Mesothelial cell of epicardium (in vitro differentiated cells): ENCODE measurements around the gene ITGA8. TPM values are rescaled to one million over a fixed set of nuclear protein-coding genes. Genes with fewer than 3 reads are reported as not detected.

Source experiments
- DNase-seq, 2 experiments: peaks; one replicate each; pipeline ENCODE4 v3.0.0; 2021; ENCODE audit warnings: low spot score in 2 of 2; ENCODE audit not compliant: unreplicated experiment in 2 of 2
- H3K27ac Mint-ChIP-seq: 2 replicates; pipeline ENCODE4 v1.8.0; 2021; ENCODE audit warnings: mixed read lengths
- H3K27me3 Mint-ChIP-seq: 2 replicates; pipeline ENCODE4 v1.8.0; 2021; ENCODE audit warnings: low read depth, mixed read lengths
- H3K36me3 Mint-ChIP-seq: 2 replicates; pipeline ENCODE4 v1.8.0; 2021; ENCODE audit warnings: mixed read lengths
- H3K4me1 Mint-ChIP-seq: 2 replicates; pipeline ENCODE4 v1.8.0; 2021; ENCODE audit warnings: mixed read lengths
- H3K4me3 Mint-ChIP-seq: 2 replicates; pipeline ENCODE4 v1.8.0; 2021; ENCODE audit warnings: mild to moderate bottlenecking, moderate library complexity, mixed read lengths
- H3K9me3 Mint-ChIP-seq: 2 replicates; pipeline ENCODE4 v1.8.0; 2021; ENCODE audit warnings: mixed read lengths
- total RNA-seq: library from RNA; stranded (reverse); gene quantifications from 3 replicates; pipeline ENCODE4 v1.2.1, GENCODE V29; 2021
- TF ChIP-seq, protein P1 (sequence below): fragments of 200-600 bp; sonication (generic); IDR thresholded peaks from one replicate; pipeline ENCODE4 v1.5.0; 2021; ENCODE audit warnings: antibody characterized with exemption; ENCODE audit not compliant: unreplicated experiment

ITGA8 gene
- total RNA-seq, 1 donor from 2014 or later: 21.7 TPM

DNA sequence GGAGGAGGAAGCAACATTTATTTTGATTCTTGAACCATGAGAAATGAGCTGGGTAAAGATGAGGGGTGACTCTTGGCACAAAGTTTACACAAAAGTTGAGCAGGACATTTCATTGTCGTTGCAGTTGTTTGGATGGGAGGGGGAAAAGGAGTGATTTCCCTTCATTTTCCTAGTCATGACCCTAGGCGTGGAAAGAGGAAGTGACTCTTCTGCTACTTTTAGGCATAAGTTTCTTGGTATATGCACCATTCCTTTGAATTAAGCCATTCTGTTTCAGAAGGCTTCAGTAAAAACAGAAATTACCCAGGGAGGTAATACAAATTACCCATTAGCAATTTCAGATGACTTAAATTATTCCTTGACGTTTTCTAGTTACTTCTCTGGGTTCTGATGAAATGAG lies 234.7 kb downstream of the ITGA8 start:
- Mint-ChIP-seq H3K4me3 (no peak overlapping the region), H3K27me3 (no peaks in the 10 kb centered on the region), H3K9me3 (no peaks in the 10 kb centered on the region), H3K27ac (no peak overlapping the region), H3K36me3 (no peaks in the 10 kb centered on the region), H3K4me1 (peaks cover 34% of the 10 kb centered on the region)
- DNase-seq: no peak
- TF ChIP-seq, protein P1, sequence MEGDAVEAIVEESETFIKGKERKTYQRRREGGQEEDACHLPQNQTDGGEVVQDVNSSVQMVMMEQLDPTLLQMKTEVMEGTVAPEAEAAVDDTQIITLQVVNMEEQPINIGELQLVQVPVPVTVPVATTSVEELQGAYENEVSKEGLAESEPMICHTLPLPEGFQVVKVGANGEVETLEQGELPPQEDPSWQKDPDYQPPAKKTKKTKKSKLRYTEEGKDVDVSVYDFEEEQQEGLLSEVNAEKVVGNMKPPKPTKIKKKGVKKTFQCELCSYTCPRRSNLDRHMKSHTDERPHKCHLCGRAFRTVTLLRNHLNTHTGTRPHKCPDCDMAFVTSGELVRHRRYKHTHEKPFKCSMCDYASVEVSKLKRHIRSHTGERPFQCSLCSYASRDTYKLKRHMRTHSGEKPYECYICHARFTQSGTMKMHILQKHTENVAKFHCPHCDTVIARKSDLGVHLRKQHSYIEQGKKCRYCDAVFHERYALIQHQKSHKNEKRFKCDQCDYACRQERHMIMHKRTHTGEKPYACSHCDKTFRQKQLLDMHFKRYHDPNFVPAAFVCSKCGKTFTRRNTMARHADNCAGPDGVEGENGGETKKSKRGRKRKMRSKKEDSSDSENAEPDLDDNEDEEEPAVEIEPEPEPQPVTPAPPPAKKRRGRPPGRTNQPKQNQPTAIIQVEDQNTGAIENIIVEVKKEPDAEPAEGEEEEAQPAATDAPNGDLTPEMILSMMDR: no peak

DNA sequence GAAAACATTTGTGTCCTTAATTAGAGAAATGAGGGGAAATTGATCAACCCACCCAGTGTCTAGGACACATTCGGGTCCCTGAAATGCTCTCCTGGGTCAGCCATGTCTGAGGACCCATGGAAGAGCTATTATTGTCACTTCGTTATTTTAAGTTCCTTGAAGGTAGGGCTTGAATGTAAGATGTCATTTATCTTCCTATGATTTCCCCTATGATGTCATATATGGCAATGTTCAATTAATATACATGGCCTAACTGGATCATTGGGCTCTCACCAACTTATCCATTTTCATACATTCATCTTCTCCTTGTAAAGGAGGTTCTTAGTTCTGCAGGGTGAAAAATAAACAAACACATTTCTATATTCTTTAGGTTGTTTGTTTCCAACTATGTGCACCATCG lies 235.6 kb downstream of the ITGA8 start:
- peak overlapping the region; percentile 31 for H3K27ac Mint-ChIP-seq
- no peaks in the 10 kb centered on the region for H3K9me3 Mint-ChIP-seq
- H3K4me1 Mint-ChIP-seq: peaks cover 34% of the 10 kb centered on the region
- no peak for DNase-seq
- no peaks in the 10 kb centered on the region for H3K27me3 Mint-ChIP-seq
- H3K4me3 Mint-ChIP-seq: no peak overlapping the region
- no peaks in the 10 kb centered on the region for H3K36me3 Mint-ChIP-seq
- TF ChIP-seq, protein P1: no peak

DNA sequence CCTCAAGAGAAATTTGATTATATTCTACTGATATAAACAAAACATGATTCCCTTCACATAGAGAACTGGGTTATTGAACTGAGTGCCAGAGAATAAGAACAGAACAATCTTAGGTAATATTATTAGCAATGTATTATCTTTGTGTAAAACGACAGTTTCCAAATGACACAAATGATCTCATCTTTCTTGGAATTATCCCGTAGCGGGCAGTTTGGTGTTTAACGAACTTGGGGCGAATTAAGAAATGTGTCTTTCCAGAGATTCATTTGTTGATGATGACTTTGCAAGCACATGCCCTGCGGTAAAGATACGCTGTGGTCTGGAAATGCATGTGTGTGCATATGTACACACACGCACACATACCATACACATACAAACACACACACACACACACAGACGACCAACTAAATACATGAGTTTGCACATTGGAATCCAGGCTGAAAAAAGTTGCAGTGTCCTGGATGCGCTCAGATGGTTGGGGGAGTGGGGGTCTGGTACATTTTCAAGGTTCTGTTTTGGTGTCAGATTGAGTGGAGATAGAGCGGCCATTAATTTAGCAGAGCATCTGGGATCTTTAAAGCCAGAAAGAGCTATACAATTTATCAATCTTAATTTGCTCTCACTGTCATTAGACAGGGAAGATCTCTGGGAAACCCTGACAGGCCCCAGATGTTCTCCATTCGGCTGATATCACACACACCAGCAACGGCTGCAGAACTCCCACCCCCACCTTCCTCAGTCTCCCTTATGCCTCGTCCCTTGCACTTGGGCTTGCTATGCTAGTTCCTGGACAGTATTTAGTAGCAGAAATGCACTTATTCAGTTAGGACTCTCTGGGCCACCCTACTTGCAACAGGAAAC lies 236.3 kb downstream of the ITGA8 start:
- Mint-ChIP-seq H3K4me3 (no peak overlapping the region), H3K4me1 (peaks cover 31% of the 10 kb centered on the region), H3K9me3 (no peaks in the 10 kb centered on the region), H3K27ac (peak overlapping the region; percentile 31), H3K27me3 (no peaks in the 10 kb centered on the region), H3K36me3 (no peaks in the 10 kb centered on the region)
- no peak for DNase-seq
- TF ChIP-seq, protein P1: no peak

DNA sequence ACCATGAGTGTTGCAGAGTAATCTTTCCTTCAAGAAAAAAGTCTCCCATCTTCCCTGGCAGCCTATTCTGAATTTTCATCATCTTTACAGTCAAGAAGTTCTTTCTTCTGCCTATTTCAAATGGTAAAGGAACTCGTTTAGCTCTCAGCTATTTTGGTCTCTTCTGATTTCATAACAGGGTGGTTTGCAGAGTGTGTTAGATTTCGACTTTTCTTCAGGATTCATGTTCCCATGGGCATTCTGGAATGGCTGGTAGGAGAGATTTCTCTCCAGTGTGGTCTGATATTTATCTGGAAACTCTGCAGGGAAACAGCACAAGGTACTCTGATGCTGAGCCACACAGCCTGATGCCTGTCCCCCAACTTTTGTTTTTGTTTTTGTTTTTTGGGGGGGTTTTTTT lies 237.6 kb downstream of the ITGA8 start:
- TF ChIP-seq, protein P1: no peak
- no peak for DNase-seq
- H3K4me3 Mint-ChIP-seq: no peak overlapping the region
- H3K27ac Mint-ChIP-seq: no peak overlapping the region
- H3K36me3 Mint-ChIP-seq: no peaks in the 10 kb centered on the region
- H3K4me1 Mint-ChIP-seq: peaks cover 28% of the 10 kb centered on the region
- H3K9me3 Mint-ChIP-seq: no peaks in the 10 kb centered on the region
- peaks cover 3% of the 10 kb centered on the region for H3K27me3 Mint-ChIP-seq

DNA sequence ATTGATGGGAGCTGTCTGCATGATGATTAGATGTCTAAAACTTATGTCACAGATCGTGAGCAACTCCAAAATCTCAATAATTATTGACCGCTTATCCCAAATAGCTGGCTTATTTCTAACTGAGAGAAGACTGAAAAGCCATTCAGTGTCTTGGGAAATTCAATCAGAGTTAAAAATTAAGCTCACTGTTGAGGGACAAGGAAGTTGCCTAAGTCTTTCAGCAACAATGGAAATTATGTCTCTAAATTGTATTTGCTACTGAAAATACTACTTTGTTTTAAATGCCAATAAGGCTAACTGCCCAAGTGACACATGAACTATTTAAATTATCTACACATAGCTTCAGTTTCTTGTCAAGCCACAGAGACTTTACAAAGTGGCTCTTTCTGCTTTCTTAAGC lies 240.8 kb downstream of the ITGA8 start:
- DNase-seq: no peak
- no peak overlapping the region for H3K27ac Mint-ChIP-seq
- peaks cover 12% of the 10 kb centered on the region for H3K4me1 Mint-ChIP-seq

More for the DNA sequence above, 240.8 kb downstream of the ITGA8 start:
- Mint-ChIP-seq H3K9me3 (peaks cover 7% of the 10 kb centered on the region), H3K4me3 (no peak overlapping the region), H3K36me3 (no peaks in the 10 kb centered on the region), H3K27me3 (peaks cover 3% of the 10 kb centered on the region)
- TF ChIP-seq, protein P1: no peak
